ENCODE measurements around the gene MGAT5B. TPM values are rescaled to one million over a fixed set of nuclear protein-coding genes. Genes with fewer than 3 reads are reported as not detected.

Gene MGAT5B
- total and polyA plus RNA-seq, 8 donors = 0.10 to 1.7 (median 0.32) TPM; not detected in 4

DNA sequence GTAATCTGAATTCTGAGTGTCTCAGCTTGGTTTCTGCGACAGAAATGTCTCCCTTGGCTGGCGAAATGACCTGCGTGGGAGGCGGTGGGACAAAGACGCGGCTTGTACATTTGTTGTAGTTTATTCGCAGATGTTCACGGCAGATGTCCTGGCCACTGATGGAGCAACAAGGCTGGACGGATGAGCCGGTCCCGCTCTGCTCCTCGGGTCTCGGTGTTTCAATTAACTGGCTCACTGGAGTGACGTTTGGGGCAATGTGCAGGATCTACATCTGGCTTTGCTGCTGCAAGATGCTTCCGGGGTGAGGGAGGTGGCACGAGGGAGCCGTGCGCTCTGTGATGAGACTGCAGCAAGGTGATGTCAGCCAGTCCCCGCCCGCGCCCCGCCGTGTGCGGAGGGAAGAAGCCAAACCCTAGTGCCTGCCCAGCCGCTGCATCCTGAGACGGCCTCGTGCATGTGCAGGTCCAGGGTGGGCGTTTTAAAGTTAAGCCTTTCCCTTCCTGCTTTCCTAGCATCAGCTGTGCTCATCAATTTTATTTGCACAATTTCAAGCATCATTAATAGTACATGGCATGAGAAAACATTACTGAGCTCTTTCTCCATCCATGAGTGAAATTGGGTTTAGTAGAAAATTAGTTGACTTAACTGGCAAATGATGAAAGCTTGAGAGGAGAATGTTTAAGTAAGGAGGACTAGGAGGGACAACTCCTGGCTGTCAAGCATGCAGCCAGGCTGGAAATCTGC lies 44.4 kb downstream of the MGAT5B start:
- Histone ChIP-seq H3K27me3 (peaks cover 0 to 47% (median 0%) of the 10 kb centered on the region in 3 donors), H3K36me3 (no peaks in the 10 kb centered on the region), H3K4me3 (no peak overlapping the region), H3K4me1 (no peaks in the 10 kb centered on the region), H3K27ac (no peak overlapping the region), H3K9me3 (no peaks in the 10 kb centered on the region)
- intact Hi-C loops (cut with DNase I; ENCODE audit: low total_unique reads) = no loop called here
- no peak for DNase-seq
- TF ChIP-seq POLR2A (IDR thresholded peaks at IDR 0.05) = no peak
- no peak for TF ChIP-seq POLR2AphosphoS5 (IDR thresholded peaks at IDR 0.05)
- TF ChIP-seq, protein P1, sequence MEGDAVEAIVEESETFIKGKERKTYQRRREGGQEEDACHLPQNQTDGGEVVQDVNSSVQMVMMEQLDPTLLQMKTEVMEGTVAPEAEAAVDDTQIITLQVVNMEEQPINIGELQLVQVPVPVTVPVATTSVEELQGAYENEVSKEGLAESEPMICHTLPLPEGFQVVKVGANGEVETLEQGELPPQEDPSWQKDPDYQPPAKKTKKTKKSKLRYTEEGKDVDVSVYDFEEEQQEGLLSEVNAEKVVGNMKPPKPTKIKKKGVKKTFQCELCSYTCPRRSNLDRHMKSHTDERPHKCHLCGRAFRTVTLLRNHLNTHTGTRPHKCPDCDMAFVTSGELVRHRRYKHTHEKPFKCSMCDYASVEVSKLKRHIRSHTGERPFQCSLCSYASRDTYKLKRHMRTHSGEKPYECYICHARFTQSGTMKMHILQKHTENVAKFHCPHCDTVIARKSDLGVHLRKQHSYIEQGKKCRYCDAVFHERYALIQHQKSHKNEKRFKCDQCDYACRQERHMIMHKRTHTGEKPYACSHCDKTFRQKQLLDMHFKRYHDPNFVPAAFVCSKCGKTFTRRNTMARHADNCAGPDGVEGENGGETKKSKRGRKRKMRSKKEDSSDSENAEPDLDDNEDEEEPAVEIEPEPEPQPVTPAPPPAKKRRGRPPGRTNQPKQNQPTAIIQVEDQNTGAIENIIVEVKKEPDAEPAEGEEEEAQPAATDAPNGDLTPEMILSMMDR (IDR thresholded peaks at IDR 0.05) = no peak
- no peak for TF ChIP-seq EP300 (IDR thresholded peaks at IDR 0.05)
- WGBS, 5 donors = 89 to 92% (median 91%) methylated on average over 18 to 28 of the region's 28 CpGs

DNA sequence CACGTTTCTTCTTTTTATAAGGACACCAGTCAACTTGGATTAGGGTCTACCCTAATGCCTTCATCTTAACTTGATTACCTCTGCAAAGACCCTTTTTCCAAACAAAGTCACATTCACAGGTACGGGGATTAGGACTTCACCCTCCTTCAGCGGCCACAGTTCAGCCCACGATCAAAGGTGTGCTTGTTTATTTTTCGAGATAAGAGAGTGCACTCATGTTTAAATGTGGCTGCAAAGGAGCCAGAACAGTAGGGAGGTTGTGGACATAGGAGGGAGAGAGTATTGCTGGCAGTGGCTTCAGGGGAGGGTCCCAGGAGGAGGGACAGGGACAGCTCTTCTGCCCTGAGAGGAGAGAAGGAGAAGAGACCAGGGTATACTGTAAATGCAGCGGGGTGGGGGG lies 46.7 kb downstream of the MGAT5B start:
- peaks cover 0 to 62% (median 0%) of the 10 kb centered on the region in 3 donors for H3K27me3 ChIP-seq
- no peak for TF ChIP-seq EP300 (IDR thresholded peaks at IDR 0.05)
- no peak for TF ChIP-seq POLR2AphosphoS5 (IDR thresholded peaks at IDR 0.05)
- TF ChIP-seq, protein P1 (IDR thresholded peaks at IDR 0.05) = no peak
- no peak for TF ChIP-seq POLR2A (IDR thresholded peaks at IDR 0.05)
- no peak overlapping the region for H3K27ac ChIP-seq
- H3K9me3 ChIP-seq = no peaks in the 10 kb centered on the region
- intact Hi-C loops (cut with DNase I; ENCODE audit: low total_unique reads) = no loop called here
- no peaks in the 10 kb centered on the region for H3K36me3 ChIP-seq
- H3K4me1 ChIP-seq = no peaks in the 10 kb centered on the region
- no peak for DNase-seq
- WGBS, 5 donors = 27 to 45% (median 33%) methylated on average over 6 of the region's 6 CpGs
- no peak overlapping the region for H3K4me3 ChIP-seq

DNA sequence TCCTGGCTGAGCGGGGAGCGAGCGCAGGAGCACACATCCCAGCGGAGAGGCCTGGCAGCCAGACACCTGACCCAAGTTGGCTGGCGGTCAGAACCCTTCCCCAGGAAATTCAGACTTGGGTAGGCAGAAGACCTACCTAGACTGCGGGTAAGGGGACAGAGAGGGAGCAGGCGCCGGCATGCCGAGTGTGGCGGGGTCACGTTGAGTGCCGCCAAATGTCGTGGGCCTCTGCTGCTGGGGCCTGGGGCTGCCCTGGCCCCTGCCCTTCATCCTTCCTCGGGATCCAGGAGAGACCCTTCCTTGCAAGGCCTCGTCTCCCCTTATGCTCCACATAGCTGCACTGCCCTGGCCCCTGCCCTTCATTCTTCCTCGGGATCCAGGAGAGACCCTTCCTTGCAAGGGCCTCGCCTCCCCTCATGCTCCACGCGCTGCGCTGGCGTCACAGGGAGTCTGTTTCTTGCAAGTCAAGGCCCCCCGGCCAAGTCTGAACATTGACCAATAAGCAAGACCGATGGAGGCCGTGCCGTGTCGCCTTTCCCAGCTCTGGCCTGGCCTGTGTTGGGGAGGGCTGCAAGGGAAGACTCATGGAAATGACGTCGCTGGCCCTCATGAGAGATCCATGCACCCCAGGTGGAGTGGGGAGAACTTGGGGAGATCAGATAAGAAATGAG lies 47.8 kb downstream of the MGAT5B start:
- H3K27ac ChIP-seq = no peak overlapping the region
- no peak for DNase-seq
- no peak overlapping the region for H3K4me3 ChIP-seq
- intact Hi-C loops (cut with DNase I; ENCODE audit: low total_unique reads) = no loop called here
- H3K27me3 ChIP-seq = peaks cover 0 to 72% (median 3%) of the 10 kb centered on the region in 3 donors
- 87 to 95% (median 91%) methylated on average over 28 of the region's 28 CpGs for WGBS, 5 donors
- no peaks in the 10 kb centered on the region for H3K4me1 ChIP-seq
- TF ChIP-seq EP300 (IDR thresholded peaks at IDR 0.05) (no peak), POLR2A (IDR thresholded peaks at IDR 0.05) (no peak), POLR2AphosphoS5 (IDR thresholded peaks at IDR 0.05) (no peak)
- TF ChIP-seq, protein P1 (IDR thresholded peaks at IDR 0.05) = no peak
- H3K9me3 ChIP-seq = no peaks in the 10 kb centered on the region
- no peaks in the 10 kb centered on the region for H3K36me3 ChIP-seq

DNA sequence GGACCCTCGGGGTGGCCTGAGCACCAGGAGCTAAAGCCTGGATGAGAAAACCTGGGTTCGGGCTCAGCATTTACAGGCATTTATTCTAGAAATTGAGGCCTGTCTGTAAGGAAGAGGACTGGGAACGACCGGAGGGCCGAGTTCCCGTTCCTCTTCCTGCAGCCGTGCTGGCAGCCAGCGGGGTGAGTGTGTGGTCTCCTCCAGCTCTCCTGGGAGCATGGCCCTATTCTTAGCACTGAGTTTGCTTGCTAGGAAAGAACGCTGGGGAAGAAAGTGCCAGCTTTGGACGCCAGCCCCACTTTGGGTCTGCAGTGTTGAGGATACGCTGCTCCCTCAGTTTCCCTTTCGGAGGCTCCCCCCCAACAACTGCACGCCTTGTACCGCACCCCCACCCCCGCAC lies 49.6 kb downstream of the MGAT5B start:
- H3K36me3 ChIP-seq = no peaks in the 10 kb centered on the region
- H3K27ac ChIP-seq = no peak overlapping the region
- intact Hi-C loops (cut with DNase I; ENCODE audit: low total_unique reads) = no loop called here
- H3K9me3 ChIP-seq = no peaks in the 10 kb centered on the region
- H3K27me3 ChIP-seq = peaks cover 0 to 82% (median 4%) of the 10 kb centered on the region in 3 donors
- TF ChIP-seq POLR2AphosphoS5 (IDR thresholded peaks at IDR 0.05) (no peak), POLR2A (IDR thresholded peaks at IDR 0.05) (no peak), EP300 (IDR thresholded peaks at IDR 0.05) (no peak)
- TF ChIP-seq, protein P1 (IDR thresholded peaks at IDR 0.05) = no peak
- no peaks in the 10 kb centered on the region for H3K4me1 ChIP-seq
- DNase-seq = peak in 1 of 2 donors; percentile 25
- WGBS, 5 donors = 64 to 76% (median 73%) methylated on average over 15 of the region's 15 CpGs
- no peak overlapping the region for H3K4me3 ChIP-seq

Data from stomach (tissue), 9 donors.